Hematopoietic multipotent progenitor cell treated with erythropoietin and hydrocortisone succinate and interleukin-3 and kit ligand, for 4 days (in vitro differentiated cells): ENCODE measurements around the gene DZIP1.

Source experiments
- DNase-seq: peaks from one replicate; pipeline ENCODE4 v3.0.0-alpha.2; 2015

The DZIP1 gene

GRCh38 chr13:95643571-95643935 is 953 bp downstream of the DZIP1 start:
- no peak for DNase-seq

GRCh38 chr13:95642999-95643398 is 1.5 kb downstream of the DZIP1 start:
- no peak for DNase-seq

- DNase-seq: peak; percentile 53
Measured at GRCh38 chr13:95642028-95642621, 2.4 kb downstream of the DZIP1 start.

- DNase-seq: no peak
Measured at GRCh38 chr13:95641291-95642027, 3.0 kb downstream of the DZIP1 start.

- DNase-seq: no peak
Measured at GRCh38 chr13:95636853-95637252, 7.7 kb downstream of the DZIP1 start.

- no peak for DNase-seq
Measured at GRCh38 chr13:95630593-95630992, 13.9 kb downstream of the DZIP1 start.

GRCh38 chr13:95629071-95629470 is 15.4 kb downstream of the DZIP1 start:
- DNase-seq: no peak

GRCh38 chr13:95628488-95628887 is 16.0 kb downstream of the DZIP1 start:
- no peak for DNase-seq

- no peak for DNase-seq
Measured at GRCh38 chr13:95627590-95627989, 16.9 kb downstream of the DZIP1 start.

GRCh38 chr13:95626768-95627167 is 17.7 kb downstream of the DZIP1 start:
- no peak for DNase-seq

- peak; percentile 81 for DNase-seq
Measured at GRCh38 chr13:95624020-95624419, 20.5 kb downstream of the DZIP1 start.

GRCh38 chr13:95623141-95623540 is 21.4 kb downstream of the DZIP1 start:
- DNase-seq: no peak

- DNase-seq: no peak
Measured at GRCh38 chr13:95620825-95621498, 23.5 kb downstream of the DZIP1 start.

- peak; percentile 40 for DNase-seq
Measured at GRCh38 chr13:95620030-95620824, 24.3 kb downstream of the DZIP1 start.

GRCh38 chr13:95615539-95615938 is 29.0 kb downstream of the DZIP1 start:
- no peak for DNase-seq

GRCh38 chr13:95614641-95615245 is 29.8 kb downstream of the DZIP1 start:
- DNase-seq: no peak

- no peak for DNase-seq
Measured at GRCh38 chr13:95608640-95609323, 35.7 kb downstream of the DZIP1 start.

- no peak for DNase-seq
Measured at GRCh38 chr13:95607366-95607765, 37.1 kb downstream of the DZIP1 start.

- no peak for DNase-seq
Measured at GRCh38 chr13:95605448-95606125, 38.9 kb downstream of the DZIP1 start.

- DNase-seq: no peak
Measured at GRCh38 chr13:95604556-95604915, 40.0 kb downstream of the DZIP1 start.

GRCh38 chr13:95603887-95604555 is 40.5 kb downstream of the DZIP1 start:
- DNase-seq: no peak
